Stimulated activated CD4-positive, alpha-beta T cell treated with anti-CD3 and anti-CD28 coated beads, Interleukin-12 subunit alpha, Interleukin-12 subunit beta, amount 100 ng/mL, for 24 hours (primary cell): ENCODE results near the gene SPART.
"Not testable (repeated sequence)": the region's sequence is repeated elsewhere in the genome, so short reads cannot be mapped to it uniquely, and the experiment has no call there.

Experiments
- DNase-seq, 2 experiments: peaks; one replicate each; pipeline ENCODE4 v3.0.0-alpha.2; 2020; ENCODE audit warnings: low read depth in 2 of 2

Gene SPART

DNA sequence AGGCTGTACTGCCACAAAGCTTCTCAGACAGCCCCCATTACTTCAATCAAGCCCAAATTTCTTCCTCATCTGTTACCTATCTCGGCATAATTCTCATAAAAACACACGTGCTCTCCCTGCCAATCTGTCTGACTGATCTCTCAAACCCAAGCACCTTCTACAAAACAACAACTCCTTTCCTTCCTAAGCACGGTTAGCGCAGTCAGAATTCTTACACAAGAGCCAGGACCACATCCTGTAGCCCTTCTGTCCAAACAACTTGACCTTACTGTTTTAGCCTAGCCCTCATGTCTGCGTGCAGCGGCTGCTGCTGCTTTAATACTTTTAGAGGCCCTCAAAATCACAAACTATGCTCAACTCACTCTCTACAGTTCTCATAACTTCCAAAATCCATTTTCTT is 26.4 kb downstream of the SPART start:
- DNase-seq: not testable (repeated sequence)

GRCh38 chr13:36313047-36313969 is 32.9 kb downstream of the SPART start:
- no peak for DNase-seq

DNA sequence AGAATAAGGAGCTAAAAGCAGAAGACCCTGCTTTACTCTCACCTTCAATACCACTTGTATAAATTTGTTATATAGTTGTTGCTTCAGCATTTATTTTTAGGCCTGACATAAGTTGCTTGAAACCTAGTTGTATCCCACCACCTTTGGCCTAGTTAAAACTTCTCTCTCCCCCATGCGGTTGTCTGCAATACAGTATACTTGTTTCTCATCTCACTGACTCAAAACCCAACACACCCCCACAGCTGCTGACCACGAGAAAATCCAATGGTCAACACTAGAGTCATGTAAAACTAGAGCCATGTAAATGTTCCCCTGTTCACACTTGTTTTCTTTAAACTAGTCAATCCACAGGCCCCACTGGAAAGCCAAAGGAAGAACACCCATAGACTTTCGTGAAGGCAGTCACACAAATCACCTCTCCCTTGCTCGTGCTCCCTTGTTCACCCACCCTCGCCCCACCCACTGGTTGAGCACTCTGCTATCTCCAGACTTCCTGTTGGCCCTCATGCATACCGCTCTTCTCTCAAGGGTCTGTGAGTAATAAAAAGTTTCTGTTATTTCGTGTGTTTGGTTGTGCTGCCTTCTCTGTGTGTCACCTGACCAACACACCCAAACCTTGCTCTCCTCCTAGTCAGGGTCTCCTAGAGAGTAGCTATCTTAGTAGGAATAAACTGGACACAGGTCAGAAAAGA is 35.6 kb downstream of the SPART start:
- DNase-seq: no peak

DNA sequence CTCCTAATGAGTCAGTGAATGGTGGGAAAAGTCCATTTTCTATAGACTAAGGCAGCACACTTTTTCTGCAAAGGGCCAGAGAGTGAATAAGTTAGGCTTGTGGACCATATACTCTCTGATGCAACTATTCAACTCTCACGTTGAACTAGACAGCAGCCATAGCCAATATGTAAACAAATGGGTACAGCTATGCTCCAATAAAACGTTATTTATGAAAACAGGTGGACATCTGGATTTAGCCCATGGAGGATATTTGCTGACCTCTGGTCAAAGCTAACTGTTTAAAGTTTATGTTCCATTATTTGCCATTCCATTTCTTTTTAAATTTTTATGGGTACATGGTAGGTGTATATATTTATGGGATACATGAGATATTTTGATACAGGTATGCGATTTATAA is 43.9 kb downstream of the SPART start:
- no peak for DNase-seq

DNA sequence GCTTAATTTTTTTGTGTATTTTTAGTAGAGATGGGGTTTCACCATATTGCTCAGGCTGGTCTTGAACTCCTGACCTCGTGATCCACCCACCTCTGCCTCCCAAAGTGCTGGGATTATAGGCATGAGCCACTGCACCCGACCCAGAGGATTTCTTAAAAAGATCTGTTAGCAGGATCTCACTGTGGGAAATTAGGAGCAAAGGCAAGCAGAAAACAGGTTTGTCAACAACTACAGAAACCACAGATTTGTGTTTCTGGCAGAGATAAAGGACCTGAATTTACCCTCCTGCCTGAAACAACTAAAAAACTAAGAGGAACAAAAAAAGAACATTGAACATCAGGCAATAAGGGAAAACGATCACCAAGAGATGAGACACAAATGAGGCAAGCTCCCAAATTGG is 46.7 kb downstream of the SPART start:
- not testable (repeated sequence) for DNase-seq

- DNase-seq: no peak
Measured at GRCh38 chr13:36298535-36299068, 47.6 kb downstream of the SPART start.

GRCh38 chr13:36297366-36298338 is 48.5 kb downstream of the SPART start, which contains the start of gene CCDC169:
Gene CCDC169 (minus strand): TSS chr13:36297814. CDS start chr13:36297719, 95 bp downstream.
- DNase-seq: peak; percentile 26 to 62

DNA sequence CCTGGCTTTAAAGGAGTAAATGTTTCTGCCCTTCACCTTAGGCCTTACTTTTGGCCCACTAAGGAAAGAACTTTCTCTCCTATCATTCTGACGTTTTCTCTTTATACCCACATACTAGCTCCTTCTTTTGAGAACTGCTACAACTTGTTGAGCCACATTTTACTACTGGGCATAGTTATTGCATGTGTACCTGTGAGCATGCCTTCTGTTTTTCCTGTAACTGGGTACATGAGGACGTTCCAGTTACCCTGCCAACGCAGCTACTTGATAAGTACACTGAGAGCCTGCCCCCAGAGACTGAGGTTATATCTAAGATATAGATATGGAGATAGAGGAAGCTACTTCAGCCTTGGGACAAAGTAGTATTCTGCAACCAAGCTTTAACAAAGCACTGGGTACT is 52.1 kb downstream of the SPART start:
- DNase-seq: no peak

DNA sequence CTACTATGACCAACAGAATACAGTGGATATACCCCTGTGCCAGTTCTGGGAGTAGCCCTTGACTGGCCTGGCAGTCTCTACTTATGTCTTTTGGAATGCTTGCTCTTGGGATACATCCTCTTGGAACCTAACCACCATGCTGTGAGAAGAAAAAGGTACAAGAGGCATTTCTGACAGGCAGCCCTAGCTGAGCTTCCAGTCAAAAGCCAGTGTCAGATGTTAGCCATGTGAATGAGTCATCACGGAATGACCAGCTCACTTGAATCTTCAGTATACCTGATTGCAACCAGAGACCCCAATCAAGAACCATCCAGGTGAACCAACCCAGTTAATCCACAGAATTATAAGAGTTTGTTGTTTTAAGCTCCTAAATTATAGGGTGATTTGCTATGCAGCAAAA is 52.7 kb downstream of the SPART start:
- DNase-seq: no peak

GRCh38 chr13:36288794-36289391 is 57.3 kb downstream of the SPART start:
- DNase-seq: no peak

GRCh38 chr13:36286006-36286405 is 60.2 kb downstream of the SPART start:
- DNase-seq: no peak

DNA sequence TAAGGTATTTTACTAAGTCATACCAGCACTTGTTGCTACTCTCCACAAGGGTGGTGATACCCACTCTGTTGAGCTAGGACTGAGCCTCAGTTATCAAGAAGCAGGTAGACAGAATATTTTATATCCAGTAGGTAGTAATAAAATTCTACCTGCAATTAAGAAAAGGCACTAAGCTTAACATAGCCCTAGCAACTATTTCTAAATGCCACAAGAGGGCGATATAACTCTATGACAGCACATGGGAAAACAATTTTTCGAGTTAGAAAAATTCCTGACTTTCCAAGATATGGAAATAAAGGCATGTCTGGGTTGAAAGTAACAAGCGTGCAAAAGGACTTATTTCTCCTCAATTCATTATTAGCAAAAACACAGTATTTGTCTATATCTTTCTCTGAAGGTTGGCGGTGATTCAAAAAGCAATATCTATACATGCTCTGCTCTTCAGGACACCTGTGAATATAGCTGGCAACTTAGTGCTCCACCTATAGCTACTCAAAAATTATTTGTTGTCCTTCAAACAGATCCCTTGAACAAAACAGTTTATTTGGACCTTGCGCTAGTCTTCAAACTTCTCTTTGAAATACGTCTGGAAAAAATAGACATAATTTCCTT is 63.3 kb downstream of the SPART start:
- DNase-seq: no peak

GRCh38 chr13:36275190-36276002 is 70.8 kb downstream of the SPART start:
- no peak for DNase-seq

GRCh38 chr13:36273431-36273830 is 72.8 kb downstream of the SPART start:
- no peak for DNase-seq

DNA sequence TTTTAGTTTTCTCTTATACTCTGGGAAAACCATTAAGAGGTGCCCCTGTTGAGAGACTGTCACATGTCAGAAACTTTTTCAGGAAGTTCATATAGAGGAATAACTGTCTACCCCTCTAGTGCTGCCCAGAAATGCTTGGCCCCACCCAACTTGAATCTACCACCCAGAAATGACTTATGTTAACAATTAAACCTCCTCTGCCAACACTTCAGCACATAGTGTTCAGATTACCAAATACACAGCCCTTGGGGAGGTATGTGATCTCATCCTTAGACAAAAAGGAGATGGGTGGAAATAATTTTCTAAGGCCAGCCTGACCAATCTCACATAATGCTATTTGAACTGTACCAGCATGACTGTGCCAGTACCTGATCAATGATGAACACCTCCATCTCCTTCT is 84.2 kb downstream of the SPART start:
- DNase-seq: no peak

GRCh38 chr13:36261011-36261410 is 85.2 kb downstream of the SPART start:
- no peak for DNase-seq

GRCh38 chr13:36259361-36260137 is 86.6 kb downstream of the SPART start:
- DNase-seq: no peak

GRCh38 chr13:36258831-36259230 is 87.4 kb downstream of the SPART start:
- DNase-seq: no peak
